ENCODE results near the gene ABCA7. TPM values are rescaled to one million over a fixed set of nuclear protein-coding genes. Genes with fewer than 3 reads are reported as not detected.

Gene ABCA7
- total and polyA plus RNA-seq, 2 of the 8 experiments (the other 6 are each of a cell fraction or from before 2014, with no cell fraction given), result 10.4 to 25.6 TPM

GRCh38 chr19:998064-998463 lies 41.8 kb upstream of the ABCA7 start (continued):
- no peak for TF ChIP-seq CBX8 (IDR thresholded peaks at IDR 0.05; ENCODE audit: borderline replicate concordance, low read depth, low read length)
- no peak for TF ChIP-seq SRF (IDR thresholded peaks at IDR 0.05; ENCODE audit: low read depth, low read length)
